Body of pancreas (tissue), 4 donors: Measurements from ENCODE around the gene AGXT2. TPM values are rescaled to one million over a fixed set of nuclear protein-coding genes. Genes with fewer than 3 reads are reported as not detected.

Experiments
- ATAC-seq: fragments of 150-250 bp; one replicate; pipeline ENCODE4 v1.9.1; 2016
- DNase-seq, 4 donors: peaks; one replicate each; pipeline ENCODE4 v3.0.0-alpha.2; 2019
- H3K27ac ChIP-seq, 4 donors: fragments of 200-600 bp; sonication (generic); 1 replicate in 3 of 4; 2 replicates in 1 of 4; pipeline versions ENCODE4 v1.5.1 to v1.6.1; 2016 to 2019; ENCODE audit warnings: mild to moderate bottlenecking in 1 of 4, mixed read lengths in 1 of 4, moderate library complexity in 1 of 4
- H3K27me3 ChIP-seq, 2 donors: fragments of 200-600 bp; sonication (generic); one replicate each; pipeline ENCODE4 v1.6.0; 2016; ENCODE audit warnings: mild to moderate bottlenecking in 1 of 2
- H3K36me3 ChIP-seq, 2 donors: fragments of 200-600 bp; sonication (generic); replicated peaks in 1 of 2; 2 replicates each; pipeline ENCODE4 v1.5.1; 2016; ENCODE audit warnings: low read depth in 2 of 2; ENCODE audit not compliant: insufficient read depth in 1 of 2
- H3K4me1 ChIP-seq: fragments of 200-600 bp; sonication (generic); one replicate; pipeline ENCODE4 v1.6.0; 2016
- H3K4me3 ChIP-seq, 2 donors: fragments of 200-600 bp; sonication (generic); 1 replicate in 1 of 2; 2 replicates in 1 of 2; pipeline ENCODE4 v1.5.1; 2016 to 2019
- H3K9me3 ChIP-seq, 3 donors: fragments of 200-600 bp; sonication (generic); 1 replicate in 2 of 3; 2 replicates in 1 of 3; pipeline ENCODE4 v1.5.1; 2016
- POLR2A ChIP-seq, 3 donors: fragments of 450-650 bp; IDR thresholded peaks; one replicate each; pipeline ENCODE4 v1.6.1; 2016; ENCODE audit warnings: antibody characterized with exemption in 3 of 3, mild to moderate bottlenecking in 2 of 3
- WGBS, 2 donors: methylation state at CpG; one replicate each; pipeline ENCODE4 v1.1.5; 2017; 5-methylcytosine and 5-hydroxymethylcytosine counted together
- intact Hi-C: fragments of 100-400 bp; cut with DNase I; formaldehyde crosslinking; loops from one replicate; pipeline ENCODE4 v1.15.1; 2023
- total RNA-seq, 2 donors: library from RNA; depleted of rRNA; stranded (reverse); fragments of >200 nt; gene quantifications; one replicate each; pipeline ENCODE4 v1.1.0, GENCODE V29; 2016
- TF ChIP-seq, protein P1 (sequence below), 7 experiments: fragments of 450-650 bp in 4 of 7; fragments of 200-600 bp in 3 of 7; sonication (generic) in 3 of 7; IDR thresholded peaks; one replicate each; pipeline ENCODE4 v1.5.1; 2016 to 2019; ENCODE audit warnings: antibody characterized with exemption in 7 of 7

Gene AGXT2
- total RNA-seq, 2 donors from 2014 or later: not detected

DNA sequence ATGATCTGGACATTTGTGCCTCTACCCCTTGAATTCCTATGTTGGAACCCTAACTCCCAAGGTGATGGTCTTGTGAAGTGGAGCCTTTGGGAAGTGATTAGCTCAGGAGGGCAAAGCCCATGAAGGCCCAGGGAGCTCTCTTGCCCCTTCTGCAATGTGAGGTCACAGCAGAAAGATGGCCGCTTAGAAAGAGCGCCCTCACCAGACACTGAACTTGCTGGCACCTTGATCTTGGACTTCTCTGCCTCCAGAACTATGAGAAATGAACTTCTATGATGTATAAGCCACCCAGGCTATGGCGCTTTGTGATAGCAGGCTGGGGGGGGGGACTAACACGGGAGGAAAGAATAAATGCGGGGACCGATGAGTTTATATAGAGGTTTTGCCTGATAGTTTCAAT lies 45.3 kb downstream of the AGXT2 start:
- Histone ChIP-seq H3K4me3 (no peak overlapping the region), H3K27ac (no peak overlapping the region), H3K4me1 (no peaks in the 10 kb centered on the region), H3K36me3 (no peaks in the 10 kb centered on the region), H3K9me3 (no peaks in the 10 kb centered on the region), H3K27me3 (peaks cover 0 to 6% of the 10 kb centered on the region in 2 donors)
- no peak for DNase-seq
- intact Hi-C loops: no loop called here
- no peak for ATAC-seq
- WGBS, 2 donors: 81 to 91% methylated on average over 4 to 6 of the region's 6 CpGs
- TF ChIP-seq POLR2A (IDR thresholded peaks at IDR 0.05): no peak
- TF ChIP-seq, protein P1, sequence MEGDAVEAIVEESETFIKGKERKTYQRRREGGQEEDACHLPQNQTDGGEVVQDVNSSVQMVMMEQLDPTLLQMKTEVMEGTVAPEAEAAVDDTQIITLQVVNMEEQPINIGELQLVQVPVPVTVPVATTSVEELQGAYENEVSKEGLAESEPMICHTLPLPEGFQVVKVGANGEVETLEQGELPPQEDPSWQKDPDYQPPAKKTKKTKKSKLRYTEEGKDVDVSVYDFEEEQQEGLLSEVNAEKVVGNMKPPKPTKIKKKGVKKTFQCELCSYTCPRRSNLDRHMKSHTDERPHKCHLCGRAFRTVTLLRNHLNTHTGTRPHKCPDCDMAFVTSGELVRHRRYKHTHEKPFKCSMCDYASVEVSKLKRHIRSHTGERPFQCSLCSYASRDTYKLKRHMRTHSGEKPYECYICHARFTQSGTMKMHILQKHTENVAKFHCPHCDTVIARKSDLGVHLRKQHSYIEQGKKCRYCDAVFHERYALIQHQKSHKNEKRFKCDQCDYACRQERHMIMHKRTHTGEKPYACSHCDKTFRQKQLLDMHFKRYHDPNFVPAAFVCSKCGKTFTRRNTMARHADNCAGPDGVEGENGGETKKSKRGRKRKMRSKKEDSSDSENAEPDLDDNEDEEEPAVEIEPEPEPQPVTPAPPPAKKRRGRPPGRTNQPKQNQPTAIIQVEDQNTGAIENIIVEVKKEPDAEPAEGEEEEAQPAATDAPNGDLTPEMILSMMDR (IDR thresholded peaks at IDR 0.05): no peak

DNA sequence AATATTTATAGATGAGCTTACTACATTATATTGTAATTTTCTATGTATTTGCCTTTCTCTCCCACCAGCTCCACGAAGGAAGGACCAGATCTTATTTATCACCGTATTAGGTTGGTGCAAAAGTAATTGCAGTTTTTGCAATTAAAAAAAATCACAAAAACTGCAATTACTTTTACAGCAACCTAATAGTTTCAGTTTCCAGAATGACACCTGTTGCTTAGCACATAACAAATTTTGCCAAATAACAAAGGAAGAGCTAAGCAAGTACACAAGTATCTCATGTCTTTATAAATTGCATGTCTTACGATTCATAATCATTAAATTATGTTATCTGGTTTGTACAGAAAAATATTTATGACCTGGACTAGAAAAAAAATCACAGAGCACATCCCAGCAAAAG lies 45.9 kb downstream of the AGXT2 start:
- 33 to 69% methylated on average over 3 of the region's 3 CpGs for WGBS, 2 donors
- intact Hi-C loops: no loop called here
- TF ChIP-seq POLR2A (IDR thresholded peaks at IDR 0.05): no peak
- TF ChIP-seq, protein P1 (IDR thresholded peaks at IDR 0.05): no peak
- Histone ChIP-seq H3K27ac (no peak overlapping the region), H3K27me3 (peaks cover 0 to 6% of the 10 kb centered on the region in 2 donors), H3K9me3 (no peaks in the 10 kb centered on the region), H3K36me3 (no peaks in the 10 kb centered on the region), H3K4me3 (no peak overlapping the region), H3K4me1 (no peaks in the 10 kb centered on the region)
- no peak for DNase-seq
- no peak for ATAC-seq

DNA sequence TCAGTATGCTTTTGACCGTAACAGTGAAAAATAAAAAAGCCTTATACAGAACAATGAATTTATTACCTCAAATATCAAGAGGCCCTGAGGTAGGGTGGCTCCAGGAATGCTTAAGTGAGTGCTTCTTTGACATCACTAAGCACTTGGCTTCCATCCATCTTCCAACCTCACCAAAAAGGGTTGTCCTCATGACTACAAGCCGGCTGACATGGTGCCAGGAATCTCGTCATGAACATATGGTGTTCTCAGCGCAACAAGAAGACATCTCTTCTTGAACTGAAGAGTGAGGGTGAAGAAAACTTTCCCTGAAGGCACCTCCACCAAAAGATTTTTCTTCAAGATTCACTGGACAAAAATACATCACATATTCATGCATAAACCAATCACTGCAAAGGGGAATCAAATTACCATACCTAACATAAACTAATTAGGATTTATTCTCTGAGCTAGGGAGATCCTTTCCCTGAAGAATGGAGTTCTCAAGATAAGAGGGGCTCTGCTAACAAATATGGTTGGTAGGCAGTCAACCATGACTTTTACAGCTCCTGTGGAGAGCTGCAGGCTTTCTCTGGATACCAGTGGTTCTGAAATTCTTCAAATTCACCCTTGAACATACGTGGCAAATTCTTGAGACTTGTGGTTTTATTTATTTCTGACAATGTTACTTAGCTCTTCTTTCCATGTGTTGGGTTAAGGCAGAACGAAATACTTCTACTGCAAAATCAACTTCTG lies 49.5 kb downstream of the AGXT2 start:
- no peak for ATAC-seq
- intact Hi-C loops: no loop called here
- Histone ChIP-seq H3K27me3 (peaks cover 0 to 6% of the 10 kb centered on the region in 2 donors), H3K27ac (no peak overlapping the region), H3K36me3 (no peaks in the 10 kb centered on the region), H3K4me1 (no peaks in the 10 kb centered on the region), H3K4me3 (no peak overlapping the region), H3K9me3 (no peaks in the 10 kb centered on the region)
- WGBS, 2 donors: 54 to 65% methylated on average over 6 of the region's 6 CpGs
- TF ChIP-seq, protein P1 (IDR thresholded peaks at IDR 0.05): no peak
- no peak for TF ChIP-seq POLR2A (IDR thresholded peaks at IDR 0.05)
- no peak for DNase-seq

DNA sequence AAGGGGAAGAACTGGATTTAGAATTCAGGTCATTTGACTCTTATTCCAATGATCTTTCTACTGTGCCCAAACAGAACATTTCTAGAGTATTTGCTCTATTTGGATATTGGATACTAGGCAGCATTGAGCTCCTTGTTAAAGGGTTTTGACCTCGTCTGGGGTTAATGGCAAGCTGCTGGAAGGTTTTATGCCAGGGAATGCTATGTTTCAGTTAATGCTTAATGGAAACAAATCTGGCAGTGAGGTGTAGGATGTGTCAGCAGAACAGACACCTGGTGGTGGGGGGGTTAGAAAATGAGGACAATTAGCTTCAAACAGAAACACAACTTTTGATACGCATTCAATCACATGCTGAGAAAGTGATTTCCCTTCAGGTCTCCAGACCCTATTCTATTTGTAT lies 51.5 kb downstream of the AGXT2 start:
- Histone ChIP-seq H3K4me3 (no peak overlapping the region), H3K27me3 (no peaks in the 10 kb centered on the region), H3K4me1 (no peaks in the 10 kb centered on the region), H3K9me3 (no peaks in the 10 kb centered on the region), H3K27ac (no peak overlapping the region), H3K36me3 (no peaks in the 10 kb centered on the region)
- intact Hi-C loops: no loop called here
- WGBS, 2 donors: 58 to 66% methylated on average over 2 of the region's 2 CpGs
- DNase-seq (no peak), ATAC-seq (no peak)
- TF ChIP-seq, protein P1 (IDR thresholded peaks at IDR 0.05): no peak
- TF ChIP-seq POLR2A (IDR thresholded peaks at IDR 0.05): no peak

DNA sequence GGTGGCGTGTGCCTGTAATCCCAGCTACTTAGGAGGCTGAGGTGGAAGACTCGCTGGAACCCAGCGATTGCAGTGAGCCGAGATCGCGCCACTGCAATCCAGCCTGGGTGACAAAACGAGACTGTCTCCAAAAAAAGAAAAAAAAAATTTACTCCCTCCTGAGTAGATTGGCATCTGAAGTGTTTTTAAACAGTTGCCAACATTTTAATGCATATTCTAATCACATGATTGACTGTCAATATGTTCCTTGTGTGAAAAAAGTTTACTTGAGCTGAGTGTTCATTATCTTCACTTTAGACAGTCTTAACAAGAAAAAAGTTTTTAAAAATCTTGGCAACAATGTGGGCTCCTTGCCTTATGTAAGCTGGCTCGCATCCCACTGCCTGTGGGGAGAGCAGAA lies 53.8 kb downstream of the AGXT2 start:
- no peaks in the 10 kb centered on the region for H3K4me1 ChIP-seq
- H3K4me3 ChIP-seq: no peak overlapping the region
- TF ChIP-seq POLR2A (IDR thresholded peaks at IDR 0.05): no peak
- TF ChIP-seq, protein P1 (IDR thresholded peaks at IDR 0.05): no peak
- no peaks in the 10 kb centered on the region for H3K36me3 ChIP-seq
- DNase-seq (no peak), ATAC-seq (no peak)
- H3K27me3 ChIP-seq: no peaks in the 10 kb centered on the region
- intact Hi-C loops: no loop called here
- no peak overlapping the region for H3K27ac ChIP-seq
- WGBS, 2 donors: 73 to 89% methylated on average over 8 of the region's 8 CpGs
- no peaks in the 10 kb centered on the region for H3K9me3 ChIP-seq
